A549 (cell line): ENCODE measurements around the gene PTPRD. TPM values are rescaled to one million over a fixed set of nuclear protein-coding genes. Genes with fewer than 3 reads are reported as not detected.

ENCODE experiments used
- ATAC-seq, 2 experiments: fragments of 200-7000 bp in 1 of 2; fragments of >200 bp in 1 of 2; cut with Nextera tagmentation in 1 of 2; cut with Tn5 transposase in 1 of 2; 3 replicates each; pipeline versions ENCODE4 v1.8.0 to v1.9.1; 2018 to 2020; ENCODE audit warnings: mild to moderate bottlenecking in 1 of 2, moderate library complexity in 1 of 2
- CTCF ChIA-PET: fragments of 300-600 bp; sonication (Branson Sonifier 250); formaldehyde crosslinking; extraction: SDS; loops from one replicate; lab custom pipeline; 2021; ENCODE audit warnings: antibody characterized with exemption, inconsistent platforms; lab: Yijun Ruan, JAX
- POLR2A ChIA-PET: fragments of 350-600 bp; formaldehyde crosslinking; extraction: SDS; loops from one replicate; lab custom pipeline; 2021; ENCODE audit warnings: antibody characterized with exemption, inconsistent platforms; lab: Yijun Ruan, JAX
- DNase-seq, 2 experiments: peaks; one replicate each; pipeline versions ENCODE4 v3.0.0 to v3.0.0-alpha.2; 2011 to 2016; ENCODE audit warnings: low read depth in 1 of 2, low spot score in 1 of 2
- FAIRE-seq: peaks from 2 replicates; lab custom pipeline; 2011; peaks lifted over from hg19 to GRCh38; lab: Jason Lieb, UNC
- H3K27ac ChIP-seq, 2 experiments: fragments of >200 bp; sonication (Bioruptor Twin); formaldehyde crosslinking; 3 replicates each; pipeline ENCODE4 v1.5.1; 2016 to 2017
- H3K4me1 ChIP-seq: fragments of >200 bp; sonication (Bioruptor Twin); formaldehyde crosslinking; 3 replicates; pipeline ENCODE4 v1.6.1; 2016
- H3K4me2 ChIP-seq: fragments of >200 bp; sonication (Bioruptor Twin); formaldehyde crosslinking; 3 replicates; pipeline ENCODE4 v1.6.1; 2016
- H3K4me3 ChIP-seq: fragments of >200 bp; sonication (Bioruptor Twin); formaldehyde crosslinking; 3 replicates; pipeline ENCODE4 v1.5.1; 2016
- H3K9me3 ChIP-seq: fragments of >200 bp; sonication (Bioruptor Twin); formaldehyde crosslinking; 3 replicates; pipeline ENCODE4 v1.6.1; 2016
- ATOH8 ChIP-seq: fragments of 250-450 bp; sonication (Bioruptor Pico); IDR thresholded peaks from 2 replicates; pipeline ENCODE4 v1.5.0; 2020; ENCODE audit warnings: low read depth, mild to moderate bottlenecking, moderate library complexity
- BHLHE40 ChIP-seq: IDR thresholded peaks from 2 replicates; pipeline ENCODE4 v1.6.1; 2012; ENCODE audit warnings: low read depth, low read length, inconsistent platforms
- CBX8 ChIP-seq: fragments of 200-600 bp; sonication (generic); IDR thresholded peaks from 2 replicates; pipeline ENCODE4 v1.6.1; 2016
- CHD2 ChIP-seq: fragments of 150-350 bp; IDR thresholded peaks from 2 replicates; pipeline ENCODE4 v1.6.1; 2014; ENCODE audit warnings: low read length; ENCODE audit not compliant: partially characterized antibody
- CHD4 ChIP-seq: fragments of 200-600 bp; sonication (generic); IDR thresholded peaks from 2 replicates; pipeline ENCODE4 v1.6.1; 2016; ENCODE audit warnings: antibody characterized with exemption, mild to moderate bottlenecking, borderline replicate concordance
- CTCF ChIP-seq: fragments of >200 bp; sonication (Bioruptor Twin); formaldehyde crosslinking; IDR thresholded peaks from 3 replicates; pipeline ENCODE4 v1.5.1; 2016
- EHF ChIP-seq: fragments of 250-450 bp; sonication (Bioruptor Pico); IDR thresholded peaks from 2 replicates; pipeline ENCODE4 v1.5.0; 2020; ENCODE audit warnings: mild to moderate bottlenecking
- ELK1 ChIP-seq: fragments of 150-350 bp; IDR thresholded peaks from 2 replicates; pipeline ENCODE4 v1.6.1; 2014; ENCODE audit warnings: low read depth, mild to moderate bottlenecking, low read length
- ESRRA ChIP-seq: fragments of 150-350 bp; IDR thresholded peaks from 2 replicates; pipeline ENCODE4 v1.6.1; 2014; ENCODE audit warnings: mild to moderate bottlenecking, low read length, borderline replicate concordance
- FOSL2 ChIP-seq, 2 experiments: fragments of 450-650 bp in 1 of 2; fragments of >200 bp in 1 of 2; sonication (Bioruptor Twin) in 1 of 2; formaldehyde crosslinking; IDR thresholded peaks; 2 replicates each; pipeline versions ENCODE4 v1.5.0 to v1.6.1; 2016 to 2020; ENCODE audit warnings: mild to moderate bottlenecking in 1 of 2, moderate library complexity in 1 of 2
- FOXS1 ChIP-seq: fragments of 250-450 bp; sonication (Bioruptor Pico); IDR thresholded peaks from 2 replicates; pipeline ENCODE4 v1.5.0; 2020; ENCODE audit warnings: mild to moderate bottlenecking, moderate library complexity
- HDAC2 ChIP-seq: fragments of 200-600 bp; sonication (generic); IDR thresholded peaks from 2 replicates; pipeline ENCODE4 v1.6.1; 2016
- HES2 ChIP-seq: fragments of >200 bp; sonication (Bioruptor Twin); formaldehyde crosslinking; IDR thresholded peaks from 2 replicates; pipeline ENCODE4 v1.6.1; 2016
- HEYL ChIP-seq: fragments of 250-450 bp; sonication (Bioruptor Pico); IDR thresholded peaks from 2 replicates; pipeline ENCODE4 v1.8.0; 2021; ENCODE audit warnings: mild to moderate bottlenecking, moderate library complexity
- KDM1A ChIP-seq: fragments of 200-600 bp; sonication (generic); IDR thresholded peaks from 2 replicates; pipeline ENCODE4 v1.6.1; 2016; ENCODE audit warnings: low read depth, mild to moderate bottlenecking
- MAX ChIP-seq: IDR thresholded peaks from 2 replicates; pipeline ENCODE4 v1.6.1; 2012
- MAZ ChIP-seq: fragments of 150-350 bp; IDR thresholded peaks from 2 replicates; pipeline ENCODE4 v1.6.1; 2014; ENCODE audit warnings: antibody characterized with exemption, low read depth, low read length, borderline replicate concordance
- NR3C1 ChIP-seq: fragments of >200 bp; sonication (Bioruptor Twin); formaldehyde crosslinking; IDR thresholded peaks from 3 replicates; pipeline ENCODE4 v1.6.1; 2017
- POLR2A ChIP-seq: IDR thresholded peaks from 2 replicates; pipeline ENCODE4 v1.6.1; 2012; ENCODE audit warnings: mild to moderate bottlenecking, low read length
- POLR2AphosphoS2 ChIP-seq: conservative IDR thresholded peaks from 2 replicates; pipeline ENCODE4 v1.6.1; 2012; ENCODE audit warnings: low read length, improper control_type of control experiment, inconsistent platforms
- RAD21 ChIP-seq, 2 experiments: fragments of >200 bp in 1 of 2; sonication (Bioruptor Twin) in 1 of 2; formaldehyde crosslinking in 1 of 2; IDR thresholded peaks in 1 of 2; conservative IDR thresholded peaks in 1 of 2; 2 replicates in 1 of 2; 3 replicates in 1 of 2; pipeline ENCODE4 v1.6.1; 2012 to 2018; ENCODE audit warnings: inconsistent platforms in 1 of 2
- RARB ChIP-seq: fragments of 250-450 bp; sonication (Bioruptor Pico); IDR thresholded peaks from 2 replicates; pipeline ENCODE4 v1.8.0; 2021; ENCODE audit warnings: mild to moderate bottlenecking, moderate library complexity
- RNF2 ChIP-seq: fragments of 200-600 bp; sonication (generic); IDR thresholded peaks from 2 replicates; pipeline ENCODE4 v1.6.1; 2016; ENCODE audit warnings: low read depth, mild to moderate bottlenecking, antibody characterized with exemption, moderate library complexity, borderline replicate concordance
- SREBF2 ChIP-seq: fragments of 450-650 bp; IDR thresholded peaks from 2 replicates; pipeline ENCODE4 v1.6.1; 2014; ENCODE audit warnings: mild to moderate bottlenecking, moderate library complexity
- ZC3H11A ChIP-seq: fragments of 450-650 bp; IDR thresholded peaks from 2 replicates; pipeline ENCODE4 v1.6.1; 2014; ENCODE audit warnings: antibody characterized with exemption, mild to moderate bottlenecking
- WGBS: methylation state at CpG from one replicate; pipeline ENCODE4 v1.1.6; 2017; ENCODE audit errors: missing lambda C conversion rate; 5-methylcytosine and 5-hydroxymethylcytosine counted together
- polyA plus RNA-seq, 4 experiments: library from polyadenylated mRNA; depleted of rRNA in 3 of 4; stranded (reverse); fragments of >200 nt; fragmentation: RNase III in 1 of 4; extraction: RNeasy Plus Mini Kit Qiagen cat#74134 plus additional on column Dnase treatment in 1 of 4; gene quantifications; 2 replicates in 3 of 4; 3 replicates in 1 of 4; pipeline ENCODE4 v1.2.3, GENCODE V29; 2011 to 2017

PTPRD gene
- polyA plus RNA-seq, 2 of the 4 experiments (the other 2 are of a cell fraction), result 0.39 to 1.3 TPM

GRCh38 chr9:8668751-8669150 lies 1944.1 kb downstream of the PTPRD start:
- 15% methylated on average over 1 of the region's 1 CpG for WGBS
- ATAC-seq (no peak), DNase-seq (no peak), FAIRE-seq (no peak)
- Histone ChIP-seq H3K9me3 (no peaks in the 10 kb centered on the region), H3K4me3 (no peak overlapping the region), H3K4me2 (no peak overlapping the region), H3K4me1 (no peaks in the 10 kb centered on the region), H3K27ac (no peak overlapping the region)
- ChIA-PET POLR2A (no interaction called here), CTCF (interaction anchor here (0.6 kb wide), 1 partner anchor 558 kb away, joined by 3 read pairs; no protein-coding TSS in a partner anchor)
- no peak for TF ChIP-seq CBX8
- TF ChIP-seq KDM1A, result no peak
- no peak for TF ChIP-seq CHD4
- TF ChIP-seq, all 56 proteins: peak for 0

GRCh38 chr9:8668231-8668630 lies 1944.6 kb downstream of the PTPRD start:
- 6% methylated on average over 3 of the region's 3 CpGs for WGBS
- no peak for DNase-seq

GRCh38 chr9:8666060-8666459 lies 1946.7 kb downstream of the PTPRD start:
- POLR2A ChIA-PET, result no interaction called here
- ATAC-seq (no peak), FAIRE-seq (no peak)

More at GRCh38 chr9:8668231-8668630, 1944.6 kb downstream of the PTPRD start:
- TF ChIP-seq MAX, result no peak
- TF ChIP-seq, all 56 proteins: peak for 0
- ChIA-PET CTCF (no interaction called here), POLR2A (no interaction called here)
- no peak for ATAC-seq
- FAIRE-seq, result no peak
- no peaks in the 10 kb centered on the region for H3K4me1 ChIP-seq
- H3K27ac ChIP-seq, result no peak overlapping the region
- H3K4me3 ChIP-seq, result no peak overlapping the region
- no peak overlapping the region for H3K4me2 ChIP-seq
- no peaks in the 10 kb centered on the region for H3K9me3 ChIP-seq

GRCh38 chr9:8660383-8660782 lies 1952.4 kb downstream of the PTPRD start:
- CTCF ChIA-PET, result no interaction called here
- FAIRE-seq, result no peak

More at GRCh38 chr9:8666060-8666459, 1946.7 kb downstream of the PTPRD start:
- Histone ChIP-seq H3K4me1 (no peaks in the 10 kb centered on the region), H3K9me3 (no peaks in the 10 kb centered on the region), H3K27ac (no peak overlapping the region), H3K4me3 (no peak overlapping the region), H3K4me2 (no peak overlapping the region)
- TF ChIP-seq MAX (no peak), HEYL (no peak), POLR2A (no peak), NR3C1 (no peak), CHD2 (no peak), ELK1 (no peak), RAD21 (conservative IDR thresholded peaks at IDR 0.05 in 1 of 2, IDR thresholded peaks at IDR 0.05 in 1 of 2) (no peak), POLR2AphosphoS2 (no peak), EHF (no peak)
- CTCF ChIA-PET, result no interaction called here
- no peak for DNase-seq

More at GRCh38 chr9:8660383-8660782, 1952.4 kb downstream of the PTPRD start:
- TF ChIP-seq CTCF (no peak), RNF2 (no peak), SREBF2 (no peak), ATOH8 (no peak), ESRRA (no peak), KDM1A (no peak), FOSL2 (IDR thresholded peaks at IDR 0.05) (no peak), FOSL2 (CRISPR knock-in tag; IDR thresholded peaks at IDR 0.05) (no peak), MAZ (no peak), RARB (CRISPR knock-in tag) (no peak), MAX (no peak), BHLHE40 (no peak), HDAC2 (no peak), FOXS1 (CRISPR knock-in tag) (no peak), ZC3H11A (no peak), CBX8 (no peak), HES2 (no peak)
- ATAC-seq, result no peak
- H3K27ac ChIP-seq, result no peak overlapping the region
- H3K4me2 ChIP-seq, result no peak overlapping the region
- no peaks in the 10 kb centered on the region for H3K4me1 ChIP-seq
- no peaks in the 10 kb centered on the region for H3K9me3 ChIP-seq
- DNase-seq, result no peak
- no peak overlapping the region for H3K4me3 ChIP-seq
- POLR2A ChIA-PET, result no interaction called here
